GM18526 (cell line): Measurements from ENCODE around the gene P2RY11.

Experiments
- POLR2A ChIP-seq: IDR thresholded peaks from 3 replicates; pipeline ENCODE4 v1.6.1; 2011; ENCODE audit not compliant: insufficient read length; ENCODE audit errors: extremely low read depth

P2RY11 gene

DNA sequence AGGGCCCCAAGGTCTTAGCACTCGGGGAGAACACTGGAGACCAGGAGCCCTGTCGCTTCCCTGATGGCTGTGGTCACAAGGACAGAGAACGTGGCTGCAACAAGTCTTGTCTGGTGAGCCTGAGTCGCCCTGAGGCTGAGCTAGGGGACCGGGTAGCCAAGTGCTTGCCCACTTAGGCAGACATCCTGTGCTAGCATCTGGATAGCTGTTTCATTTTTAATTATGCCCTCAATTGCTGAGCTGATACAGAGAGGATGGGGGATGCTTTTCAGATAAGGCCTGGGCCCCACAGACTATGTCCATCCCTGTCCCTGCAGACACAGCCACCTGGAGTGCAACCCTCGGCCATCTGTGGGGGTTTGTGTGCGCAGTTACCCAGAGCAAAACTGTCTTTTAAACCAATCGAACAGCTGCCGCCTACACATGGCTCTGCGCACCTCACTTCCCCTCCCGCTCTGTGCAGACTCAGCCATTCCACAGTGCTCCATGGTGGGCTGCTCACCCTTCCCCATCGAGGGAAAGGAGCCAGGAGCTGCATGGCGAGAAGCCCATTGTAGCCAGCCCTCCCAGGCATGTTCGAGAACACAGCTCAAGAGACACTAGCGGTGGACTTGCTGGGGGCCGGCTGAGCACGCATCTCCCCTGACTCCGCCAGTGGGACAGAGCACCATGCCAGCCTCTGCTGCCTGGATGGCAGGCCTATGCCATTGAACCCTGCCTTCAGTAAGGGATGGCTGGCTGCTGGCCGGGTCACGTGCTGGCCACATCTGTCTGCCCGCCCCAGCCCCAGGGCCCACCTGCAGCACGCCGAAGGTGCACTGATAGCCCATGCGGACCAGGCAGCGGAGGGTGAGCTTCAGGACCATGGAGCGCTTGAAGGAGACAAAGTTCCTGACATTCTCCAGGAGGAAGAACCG is 27.6 kb downstream of the P2RY11 start:
- no peak for TF ChIP-seq POLR2A

DNA sequence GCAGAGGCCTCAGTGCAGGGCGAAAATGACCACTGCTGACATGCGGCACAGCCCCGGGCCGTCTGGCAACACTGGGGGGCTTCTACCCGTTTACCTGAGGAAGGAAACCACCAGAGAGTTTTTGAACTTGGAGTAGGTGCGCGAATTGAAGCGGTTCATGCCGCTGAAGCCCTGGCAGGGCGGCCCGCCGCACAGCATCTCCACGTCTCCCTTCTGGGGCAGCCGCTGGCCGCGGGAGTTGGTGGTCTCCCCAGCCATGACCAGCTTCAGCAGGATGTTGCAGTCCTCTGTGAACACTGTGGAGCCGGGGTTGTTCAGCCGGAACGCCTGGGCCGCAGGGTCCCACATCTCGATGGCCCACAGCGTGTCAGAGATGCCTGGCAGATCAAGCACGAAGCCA is 28.5 kb downstream of the P2RY11 start:
- TF ChIP-seq POLR2A = no peak

DNA sequence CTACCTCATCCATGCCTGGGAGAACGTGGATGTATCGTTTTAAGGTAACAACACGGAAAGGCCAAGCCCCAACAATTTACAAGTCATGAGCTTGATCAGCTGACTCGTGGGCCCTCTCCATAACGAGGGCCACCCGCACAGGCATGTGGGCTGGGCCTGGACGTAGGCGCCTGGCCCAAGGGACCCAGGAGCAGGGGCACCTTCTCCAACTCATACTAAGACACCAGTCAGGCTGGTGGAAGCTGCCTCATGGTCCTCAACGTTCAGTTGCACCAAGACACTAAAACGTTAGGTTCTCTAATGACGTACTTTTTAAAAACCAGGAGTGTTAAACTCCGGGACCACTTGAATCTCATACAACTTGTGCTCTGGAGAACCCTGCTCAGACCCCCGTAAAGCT is 30.0 kb downstream of the P2RY11 start:
- TF ChIP-seq POLR2A = no peak

DNA sequence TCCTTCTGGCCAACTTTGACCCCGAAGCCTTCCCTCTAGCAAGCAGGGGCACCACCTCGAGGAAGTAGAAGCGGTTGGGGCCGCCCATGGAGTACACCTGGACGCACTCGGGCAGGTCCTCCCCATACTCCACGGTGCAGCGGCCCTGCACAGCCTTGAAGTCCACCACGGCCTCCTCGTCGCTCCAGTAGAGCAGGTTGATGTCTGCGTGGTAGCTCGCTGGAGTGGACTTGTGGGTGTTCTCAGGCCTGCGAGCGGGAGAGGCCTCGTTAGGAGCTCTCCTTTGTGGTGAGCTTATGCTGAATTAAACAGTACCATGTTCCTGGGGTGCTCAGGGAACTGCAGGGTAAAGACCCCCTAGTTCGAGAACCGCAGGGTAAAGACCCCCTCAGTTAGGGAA is 30.5 kb downstream of the P2RY11 start:
- no peak for TF ChIP-seq POLR2A

DNA sequence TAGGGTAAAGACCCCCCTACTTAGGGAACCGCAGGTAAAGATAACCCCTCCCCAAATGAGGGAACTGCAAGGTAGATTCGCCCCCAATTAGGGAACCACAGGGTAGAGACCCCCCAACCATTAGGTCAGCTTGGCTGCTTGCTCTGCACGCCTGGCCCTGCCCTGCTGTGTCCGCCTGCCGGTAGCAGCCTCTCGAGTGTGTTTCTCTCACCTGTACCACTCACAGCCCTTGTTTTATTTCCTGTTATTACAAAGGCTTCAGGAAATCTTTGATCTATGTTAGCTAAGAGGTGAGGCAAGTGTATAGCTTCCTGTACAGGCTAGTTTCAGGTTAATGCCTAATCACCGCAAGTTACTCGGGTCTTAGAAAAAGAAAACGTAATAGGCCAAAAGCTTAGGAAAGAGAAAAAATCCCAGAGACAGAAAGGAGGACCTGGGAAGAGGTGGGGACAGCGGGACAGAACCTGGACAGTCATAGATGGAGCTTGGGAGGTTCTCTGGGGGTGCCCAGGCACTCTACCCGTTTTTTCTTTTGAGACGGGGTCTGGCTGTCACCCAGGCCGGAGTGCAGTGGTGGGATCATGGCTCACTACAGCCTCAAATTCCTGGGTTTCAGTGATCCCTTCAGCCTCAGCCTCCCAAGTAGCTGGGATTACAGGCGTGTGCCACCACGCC is 31.3 kb downstream of the P2RY11 start:
- no peak for TF ChIP-seq POLR2A

DNA sequence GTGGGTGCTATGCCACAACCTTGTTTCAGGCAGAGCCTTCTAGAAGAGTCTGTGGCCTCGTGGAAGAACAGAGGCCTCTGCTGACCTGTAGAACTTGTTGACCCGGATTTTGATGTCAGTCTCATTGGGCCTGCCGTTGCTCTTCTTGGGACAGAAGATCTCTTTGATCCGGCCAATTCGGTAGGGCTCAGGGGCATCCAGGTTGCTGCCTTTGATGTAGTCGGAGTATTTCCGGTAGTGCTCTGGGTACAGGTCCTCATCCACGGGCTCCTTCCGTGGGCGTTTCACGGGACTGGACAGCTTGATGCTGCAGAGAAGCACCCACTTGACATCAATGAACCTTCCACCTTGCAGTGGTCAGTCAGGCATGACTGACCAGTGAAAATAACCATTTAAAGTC is 32.2 kb downstream of the P2RY11 start:
- TF ChIP-seq POLR2A = no peak

DNA sequence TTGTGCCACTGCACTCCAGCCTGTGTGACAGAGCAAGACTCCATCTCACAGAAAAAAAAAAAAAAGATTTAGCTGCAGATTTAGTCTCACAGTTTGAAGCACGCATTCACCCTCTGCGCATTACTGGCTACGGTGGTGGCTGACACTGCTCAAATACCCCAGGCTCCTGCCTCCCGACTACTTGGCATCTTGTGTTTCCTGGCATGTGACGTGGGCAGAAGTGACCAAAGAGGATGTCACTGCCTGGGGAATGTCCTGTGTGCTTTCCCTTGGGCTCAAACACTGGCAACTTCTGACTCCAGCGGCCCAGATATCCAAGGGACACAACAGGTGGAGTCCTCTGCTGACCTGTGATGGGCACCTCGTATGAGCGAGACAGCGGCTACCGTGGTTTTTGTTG is 32.9 kb downstream of the P2RY11 start:
- TF ChIP-seq POLR2A = no peak

DNA sequence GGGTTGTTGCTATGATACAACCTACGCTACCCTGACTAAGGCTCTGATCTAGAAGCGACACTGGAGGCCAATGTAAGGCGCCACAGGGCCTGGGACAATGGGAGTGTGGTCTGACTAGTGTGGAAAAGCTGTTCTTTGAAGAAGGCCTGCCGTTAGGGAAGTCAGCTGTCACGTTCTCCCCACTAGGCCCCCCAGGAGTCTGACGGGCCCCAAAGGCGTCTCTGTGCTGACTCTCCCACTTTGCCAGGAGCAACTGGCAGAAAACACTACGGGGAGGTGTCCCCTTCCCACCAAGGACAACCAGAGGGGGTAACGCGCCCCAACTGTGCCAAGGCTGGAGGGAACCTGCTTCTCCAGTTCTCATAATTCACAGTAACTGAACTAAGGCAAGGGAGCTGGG is 33.5 kb downstream of the P2RY11 start:
- TF ChIP-seq POLR2A = no peak

DNA sequence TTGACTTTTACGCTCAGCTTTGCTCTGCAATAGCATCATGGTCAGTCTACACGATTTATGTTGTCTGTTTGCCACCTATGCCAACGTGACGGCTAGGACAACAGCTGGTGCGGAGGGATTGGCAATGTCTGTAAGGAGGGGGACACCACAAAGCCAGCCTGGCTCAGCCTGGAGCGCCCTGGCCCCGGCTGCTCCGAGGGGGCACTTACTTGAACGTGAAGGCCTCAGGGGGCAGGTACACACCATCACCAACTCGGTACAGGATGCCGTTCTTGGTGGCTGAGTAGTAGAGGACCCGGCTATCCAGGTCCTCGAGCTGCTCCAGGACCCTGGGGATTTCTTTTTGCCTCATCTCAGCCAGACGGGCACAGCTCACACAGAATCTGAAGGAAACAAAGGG is 34.6 kb downstream of the P2RY11 start:
- no peak for TF ChIP-seq POLR2A

DNA sequence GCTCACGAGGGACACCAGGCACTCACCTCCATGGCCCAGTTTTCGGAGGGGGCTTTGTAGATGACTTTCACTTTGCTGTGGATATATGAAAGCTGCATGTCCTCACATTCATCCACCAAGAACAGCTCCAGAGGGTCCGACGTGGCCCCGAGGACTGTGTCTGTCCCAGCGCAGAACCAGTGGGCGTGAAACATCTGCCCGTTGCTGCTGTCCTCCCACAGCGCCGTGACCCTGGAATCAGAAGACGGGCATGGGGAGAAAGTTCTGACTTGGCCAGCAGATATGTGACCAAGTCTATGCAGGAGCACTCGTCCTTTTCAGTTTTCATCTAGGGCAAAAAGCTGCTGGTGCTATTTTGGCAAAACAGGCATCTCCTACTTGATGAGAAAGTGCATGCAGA is 37.9 kb downstream of the P2RY11 start:
- TF ChIP-seq POLR2A = no peak

DNA sequence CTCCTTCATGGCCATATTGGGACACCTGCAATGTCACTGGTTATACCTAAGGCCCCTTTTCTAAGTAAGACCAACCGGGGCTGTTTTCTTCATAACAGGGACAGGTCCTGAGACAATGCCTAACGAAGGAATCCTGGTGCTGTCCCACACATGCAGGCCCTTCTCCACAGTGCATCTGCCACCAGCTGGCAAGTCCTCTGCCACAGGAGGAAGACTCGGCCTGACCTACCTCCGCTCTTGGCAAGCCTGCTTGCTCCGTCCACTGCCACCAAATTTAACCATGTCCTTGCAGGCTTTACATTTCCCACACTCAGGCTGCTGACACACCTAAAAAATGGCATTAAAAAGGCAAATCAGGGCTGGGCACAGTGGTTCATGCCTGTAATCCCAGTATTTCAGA is 40.0 kb downstream of the P2RY11 start:
- TF ChIP-seq POLR2A = no peak

DNA sequence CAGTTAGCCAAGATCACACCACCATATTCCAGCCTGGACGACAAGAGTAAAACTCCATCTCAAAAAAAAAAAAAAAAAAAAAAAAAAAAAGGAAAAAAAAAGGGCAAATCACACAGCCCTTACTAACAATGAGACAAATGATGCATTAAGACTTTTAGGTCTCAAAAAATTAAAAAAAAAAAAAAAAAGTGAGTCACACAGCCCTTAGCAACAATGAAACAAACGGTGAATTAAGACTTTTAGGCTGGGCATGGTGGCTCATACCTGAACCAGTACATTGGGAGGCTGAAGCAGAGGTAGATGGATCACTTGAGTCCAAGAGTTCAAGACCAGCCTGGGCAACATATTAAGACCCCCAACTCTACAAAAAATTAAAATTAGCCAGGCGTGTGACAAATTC is 40.6 kb downstream of the P2RY11 start:
- no peak for TF ChIP-seq POLR2A

DNA sequence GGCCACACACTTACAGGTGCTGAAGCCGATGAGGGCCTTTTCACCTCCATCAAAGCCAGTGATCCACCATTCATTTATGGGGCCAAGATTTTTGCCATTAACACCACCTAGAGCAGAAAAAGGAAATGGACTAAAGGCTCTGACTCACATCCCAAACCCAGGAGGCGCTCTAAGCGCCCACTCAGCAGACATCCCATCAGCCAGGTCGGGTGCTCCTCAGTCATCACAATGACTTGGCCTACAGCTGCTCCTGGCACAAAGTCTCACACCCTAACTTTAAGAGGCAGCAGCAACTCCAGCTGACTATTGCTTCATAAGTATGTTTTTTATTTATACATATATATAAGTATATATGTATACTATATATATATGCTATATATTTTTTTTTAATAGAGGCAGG is 44.3 kb downstream of the P2RY11 start:
- no peak for TF ChIP-seq POLR2A

DNA sequence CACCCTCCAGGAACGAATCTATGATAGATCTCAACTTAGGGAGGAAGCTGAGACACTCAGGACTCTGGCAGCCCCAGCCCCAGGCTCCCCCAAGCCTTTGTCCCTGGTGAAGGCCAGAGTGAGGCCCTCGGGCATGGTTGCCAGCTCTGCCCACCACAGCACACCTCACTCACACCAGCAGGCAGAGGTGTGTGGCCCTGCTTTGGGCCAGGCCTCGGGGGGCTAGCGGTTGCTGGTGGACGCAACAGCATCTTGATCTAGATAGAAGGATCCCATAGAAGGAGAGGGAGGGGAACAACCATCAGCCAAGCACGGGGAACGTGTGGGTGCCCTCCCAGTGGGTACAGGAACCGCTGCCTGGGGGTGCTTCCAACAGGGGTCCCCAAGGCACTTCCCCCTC is 46.6 kb downstream of the P2RY11 start:
- no peak for TF ChIP-seq POLR2A

DNA sequence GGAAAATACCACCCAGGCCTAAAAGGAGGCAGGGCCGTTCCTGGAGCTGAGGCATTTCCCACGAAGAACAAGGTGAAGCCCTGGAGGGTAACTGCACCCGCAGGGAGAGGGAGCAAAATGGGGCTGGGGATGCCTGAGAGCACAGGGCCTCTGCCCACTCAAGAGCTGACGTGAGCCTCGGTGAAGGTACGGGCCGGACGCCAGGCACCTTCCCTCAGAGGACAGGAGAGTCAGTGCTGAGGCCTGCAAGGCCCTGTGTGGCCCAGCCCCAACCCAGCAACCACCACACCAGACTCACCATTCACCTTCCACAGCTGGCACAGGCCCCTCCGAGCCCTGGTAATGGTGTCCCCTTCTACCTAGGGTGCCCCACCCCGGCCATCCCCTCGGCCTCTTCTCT is 47.0 kb downstream of the P2RY11 start:
- TF ChIP-seq POLR2A = no peak

DNA sequence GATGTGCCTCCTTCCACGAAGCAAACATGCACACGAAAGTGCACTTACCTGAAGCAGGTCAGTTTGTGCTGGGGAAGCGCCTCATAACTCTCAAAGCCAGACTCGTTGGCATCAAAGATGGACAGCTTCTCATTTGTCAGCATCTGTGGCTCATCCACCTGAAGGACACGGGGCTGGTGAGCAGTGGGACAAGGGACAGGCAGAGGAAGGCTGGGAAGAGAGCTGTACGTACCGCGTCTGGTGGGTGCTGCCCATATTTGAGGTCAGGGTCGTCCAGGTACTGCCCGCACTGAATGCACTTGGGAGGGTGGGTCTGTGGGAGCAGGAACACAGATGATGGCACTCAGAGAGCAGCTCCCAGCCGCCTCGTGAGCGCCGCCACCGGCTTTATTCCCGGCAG is 48.1 kb downstream of the P2RY11 start:
- TF ChIP-seq POLR2A = no peak

DNA sequence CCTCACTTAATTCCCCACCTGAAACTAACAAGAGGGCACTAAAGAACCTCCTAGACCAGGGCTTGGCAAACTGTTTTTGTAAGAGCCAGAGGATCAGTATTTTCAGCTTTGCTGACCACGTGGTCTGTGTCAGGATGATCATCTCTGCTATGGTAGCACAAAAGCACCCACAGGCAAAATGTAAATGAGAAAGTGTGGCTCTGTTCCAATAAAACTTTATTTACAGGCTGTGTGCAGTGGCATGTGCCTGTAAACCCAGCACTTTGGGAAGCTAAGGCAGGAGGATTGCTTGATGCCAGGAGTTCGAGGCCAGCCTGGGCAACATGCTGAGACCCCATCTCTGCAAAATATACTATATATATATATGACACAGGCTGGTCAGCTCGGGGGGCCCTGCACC is 52.0 kb downstream of the P2RY11 start:
- no peak for TF ChIP-seq POLR2A
